Activated CD8-positive, alpha-beta memory T cell treated with anti-CD3 and anti-CD28 coated beads, Interleukin-2, amount 10 ng/mL, durations not matched to agents 7 days and 5 days (primary cell): ENCODE measurements around the gene TPRN. TPM values are rescaled to one million over a fixed set of nuclear protein-coding genes. Genes with fewer than 3 reads are reported as not detected.

Experiments used
- ATAC-seq: fragments of 150-1000 bp; cut with Tn5 transposase; one replicate; pipeline ENCODE4 v1.10.0; 2021; ENCODE audit warnings: moderate library complexity
- CTCF ChIA-PET: fragments of 350-600 bp; sonication (Branson Sonifier 250); formaldehyde crosslinking; loops from one replicate; lab custom pipeline; 2021; ENCODE audit warnings: antibody characterized with exemption; lab: Charles Lee
- DNase-seq: peaks from one replicate; pipeline ENCODE4 v3.0.0-alpha.2; 2020
- H3K27ac Mint-ChIP-seq: one replicate; pipeline ENCODE4 v1.8.0; 2021; ENCODE audit warnings: mild to moderate bottlenecking, mixed read lengths
- H3K27me3 Mint-ChIP-seq: one replicate; pipeline ENCODE4 v1.8.0; 2021; ENCODE audit warnings: mixed read lengths
- H3K36me3 Mint-ChIP-seq: one replicate; pipeline ENCODE4 v1.8.0; 2021; ENCODE audit warnings: mild to moderate bottlenecking, mixed read lengths
- H3K4me1 Mint-ChIP-seq: one replicate; pipeline ENCODE4 v1.8.0; 2021; ENCODE audit warnings: mixed read lengths
- H3K4me3 Mint-ChIP-seq: one replicate; pipeline ENCODE4 v1.8.0; 2021; ENCODE audit warnings: mild to moderate bottlenecking, moderate library complexity, mixed read lengths
- H3K9me3 Mint-ChIP-seq: one replicate; pipeline ENCODE4 v1.8.0; 2022; ENCODE audit warnings: low read depth, mixed read lengths
- microRNA-seq: library from miRNA; unstranded; fragments of <30 nt; microRNA quantifications from one replicate; pipeline ENCODE4 v1.2.0, GENCODE V29; 2022
- total RNA-seq, 2 experiments: library from RNA; stranded (reverse); gene quantifications; one replicate each; pipeline ENCODE4 v1.2.3, GENCODE V29; 2021

Gene TPRN
- total RNA-seq, 2 experiments from 2014 or later, result 11.1 to 13.3 TPM

DNA sequence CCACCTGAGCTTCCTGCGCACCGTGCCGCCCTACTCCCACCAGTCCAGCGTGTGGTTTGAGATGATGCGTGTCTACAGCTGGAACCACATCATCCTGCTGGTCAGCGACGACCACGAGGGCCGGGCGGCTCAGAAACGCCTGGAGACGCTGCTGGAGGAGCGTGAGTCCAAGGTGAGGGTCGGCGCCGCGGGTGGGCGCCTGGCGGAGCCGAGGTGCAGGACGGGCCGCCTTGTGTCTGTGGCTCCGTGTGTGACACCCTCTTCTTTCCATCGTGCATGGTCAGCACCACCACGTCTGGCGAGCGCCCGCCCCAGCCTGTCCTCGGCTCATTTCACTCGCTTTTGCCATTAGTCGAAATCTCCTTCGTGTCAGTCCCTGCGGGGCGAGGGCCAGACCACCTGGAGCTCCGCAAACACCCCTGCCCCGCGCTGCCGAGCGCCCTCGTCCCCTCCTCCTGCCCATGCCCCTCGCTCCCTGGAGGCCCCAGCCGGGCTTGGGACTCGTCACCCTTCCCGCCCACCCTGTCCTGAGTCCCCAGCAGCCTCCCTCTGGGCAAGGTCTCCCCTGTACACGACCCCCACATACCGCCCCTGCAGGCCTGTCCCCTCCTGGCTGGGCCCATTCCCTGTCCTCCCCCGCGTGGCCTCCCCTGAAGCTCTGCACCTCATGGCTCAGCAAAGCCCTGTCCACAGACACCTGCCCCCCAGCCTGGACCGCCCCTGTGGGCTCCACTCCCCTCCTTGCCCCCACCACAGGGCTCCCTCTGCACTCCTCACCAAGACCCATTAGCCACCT lies 54.6 kb downstream of the TPRN start:
- Mint-ChIP-seq H3K4me3 (no peak overlapping the region), H3K27me3 (peaks cover 13% of the 10 kb centered on the region), H3K27ac (no peak overlapping the region), H3K9me3 (no peaks in the 10 kb centered on the region), H3K36me3 (no peaks in the 10 kb centered on the region), H3K4me1 (no peaks in the 10 kb centered on the region)
- ATAC-seq (no peak), DNase-seq (no peak)
- CTCF ChIA-PET, result interaction anchor here (1.0 kb wide), 1 partner anchor 12 kb away, joined by 3 read pairs; no protein-coding TSS in a partner anchor

DNA sequence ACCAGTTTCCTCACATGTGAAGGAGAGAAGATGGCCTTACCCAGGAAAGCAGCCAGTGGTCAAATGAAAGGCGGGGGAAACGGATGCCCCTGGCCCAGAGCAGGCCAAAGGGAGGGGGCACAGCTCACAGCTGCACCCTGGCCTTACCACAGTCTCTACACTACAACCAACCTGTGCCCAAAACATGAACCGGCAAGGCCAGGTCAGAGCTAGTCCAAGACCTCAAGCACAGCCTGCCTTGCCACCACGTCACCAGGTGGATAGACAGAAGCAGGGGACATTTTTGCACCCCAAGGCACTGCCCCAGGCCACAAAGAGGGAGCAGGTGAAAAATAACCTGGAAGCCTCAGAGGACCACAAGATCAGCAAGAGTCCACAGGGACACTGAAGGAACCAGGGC lies 57.1 kb downstream of the TPRN start:
- CTCF ChIA-PET, result no interaction called here

DNA sequence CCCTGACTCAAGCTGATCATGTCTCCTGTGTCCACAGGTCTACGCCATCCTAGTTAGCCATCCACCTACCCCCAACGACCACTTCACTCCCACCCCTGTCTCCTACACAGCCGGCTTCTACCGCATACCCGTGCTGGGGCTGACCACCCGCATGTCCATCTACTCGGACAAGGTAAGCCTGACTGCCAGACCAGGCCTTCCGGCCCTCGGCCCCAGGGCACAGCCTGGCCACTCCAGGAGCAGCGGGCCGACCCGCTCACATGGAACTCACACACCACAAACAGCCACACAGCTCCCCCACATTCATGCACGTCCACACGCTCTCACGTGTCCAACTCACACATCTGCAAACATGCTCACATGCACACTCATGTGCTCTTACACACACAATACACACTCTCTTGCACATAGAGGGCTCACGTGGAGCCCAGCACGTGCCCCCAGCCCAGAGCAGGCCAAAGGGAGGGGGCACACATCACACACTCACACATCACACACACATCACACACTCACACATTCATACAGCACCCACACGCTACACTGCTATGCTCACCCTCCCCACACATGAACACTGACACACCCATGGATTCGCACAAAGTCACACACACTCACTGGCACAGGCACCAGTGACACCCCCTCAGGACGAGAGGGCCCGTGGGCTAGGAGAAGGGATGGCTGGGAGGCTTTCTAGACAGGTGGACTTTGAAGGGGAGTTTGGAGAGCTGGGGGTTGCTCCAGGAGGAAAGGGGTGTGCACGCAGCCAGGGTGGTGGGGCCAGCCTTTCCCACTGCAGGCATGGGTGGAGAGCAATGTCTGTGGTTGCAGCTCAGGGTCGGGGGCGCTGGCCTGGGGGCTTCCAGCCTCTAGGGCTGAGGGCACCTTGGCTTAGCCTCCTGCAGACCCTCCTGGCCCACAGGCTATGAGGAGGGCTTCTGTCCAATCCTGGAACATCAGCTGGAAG lies 58.3 kb downstream of the TPRN start:
- no peak for ATAC-seq
- DNase-seq, result no peak
- Mint-ChIP-seq H3K27ac (no peak overlapping the region), H3K36me3 (no peaks in the 10 kb centered on the region), H3K4me1 (peaks cover 4% of the 10 kb centered on the region), H3K27me3 (peaks cover 43% of the 10 kb centered on the region), H3K4me3 (no peak overlapping the region), H3K9me3 (no peaks in the 10 kb centered on the region)
- CTCF ChIA-PET, result no interaction called here

More for the DNA sequence above, 57.1 kb downstream of the TPRN start:
- Mint-ChIP-seq H3K36me3 (no peaks in the 10 kb centered on the region), H3K9me3 (no peaks in the 10 kb centered on the region), H3K27ac (no peak overlapping the region), H3K27me3 (peaks cover 32% of the 10 kb centered on the region), H3K4me1 (peaks cover 2% of the 10 kb centered on the region), H3K4me3 (no peak overlapping the region)
- no peak for DNase-seq
- ATAC-seq, result no peak

Small RNA genes lying within 50 kb of the gene (microRNA-seq; reads per million reads assigned to microRNA genes)
- gene MIR3621, result not detected

Other genes with a start within 250 kb of the TPRN start
- 1 to 10 TPM in 1 of 2 experiments, under 1 TPM in 1; 0.68 to 1.2 TPM for gene LCN12, start 248.5 kb downstream of the TPRN start, total RNA-seq
- 1 to 10 TPM; 1.2 to 3.2 TPM for gene PTGDS, start 223.2 kb downstream of the TPRN start, total RNA-seq
- under 1 TPM in 1 of 2 experiments, not detected in 1; 0.09 TPM for gene LCNL1, start 217.7 kb downstream of the TPRN start, total RNA-seq
- gene PAXX, start 208.3 kb downstream of the TPRN start, total RNA-seq, result 10 to 100 TPM; 68.6 to 94.8 TPM
- gene CLIC3, start 204.2 kb downstream of the TPRN start, total RNA-seq, result 1 to 10 TPM; 3.8 to 7.8 TPM
- 10 to 100 TPM; 30.0 to 73.6 TPM for gene ABCA2, start 172.5 kb downstream of the TPRN start, total RNA-seq
- 1 to 10 TPM in 1 of 2 experiments, under 1 TPM in 1; 0.68 to 2.8 TPM for gene FUT7, start 168.7 kb downstream of the TPRN start, total RNA-seq
- 10 to 100 TPM; 30.4 to 55.6 TPM for gene NPDC1, start 154.6 kb downstream of the TPRN start, total RNA-seq
- gene ENTPD2, start 146.7 kb downstream of the TPRN start, total RNA-seq, result not detected
- 10 to 100 TPM; 31.9 to 40.1 TPM for gene SAPCD2, start 130.2 kb downstream of the TPRN start, total RNA-seq
- gene UAP1L1, start 123.2 kb downstream of the TPRN start, total RNA-seq, result 10 to 100 TPM; 32.6 to 35.3 TPM
- 10 to 100 TPM; 43.8 to 60.6 TPM for gene MAN1B1, start 113.8 kb downstream of the TPRN start, total RNA-seq
- 100 to 1,000 TPM; 271 to 321 TPM for gene DPP7, start 86.0 kb downstream of the TPRN start, total RNA-seq
- gene GRIN1, start 61.6 kb downstream of the TPRN start, total RNA-seq, result not detected
- gene LRRC26, start 30.7 kb downstream of the TPRN start, total RNA-seq, result under 1 TPM in 1 of 2 experiments, not detected in 1; 0.30 TPM
- gene TMEM210, start 28.7 kb downstream of the TPRN start, total RNA-seq, result not detected
- gene ANAPC2, start 12.2 kb downstream of the TPRN start, total RNA-seq, result 10 to 100 TPM; 59.8 to 69.7 TPM
- 10 to 100 TPM; 80.2 to 91.3 TPM for gene SSNA1, start 12.1 kb downstream of the TPRN start, total RNA-seq
- gene TMEM203, start 4.9 kb upstream of the TPRN start, total RNA-seq, result 10 to 100 TPM; 32.2 to 36.9 TPM
- 10 to 100 TPM; 50.1 to 50.6 TPM for gene NDOR1, start 5.0 kb upstream of the TPRN start, total RNA-seq
- gene RNF208, start 21.5 kb upstream of the TPRN start, total RNA-seq, result 1 to 10 TPM; 2.9 to 3.0 TPM
- gene CYSRT1, start 24.4 kb upstream of the TPRN start, total RNA-seq, result under 1 TPM; 0.53 to 0.89 TPM
- not detected for gene RNF224, start 26.8 kb upstream of the TPRN start, total RNA-seq
- not detected for gene SLC34A3, start 30.2 kb upstream of the TPRN start, total RNA-seq
- gene TUBB4B, start 40.5 kb upstream of the TPRN start, total RNA-seq, result 100 to 1,000 TPM; 353 to 375 TPM
- gene STPG3, start 50.5 kb upstream of the TPRN start, total RNA-seq, result not detected
- gene NELFB, start 54.6 kb upstream of the TPRN start, total RNA-seq, result 10 to 100 TPM; 70.8 to 75.3 TPM
- 10 to 100 TPM; 10.9 to 13.3 TPM for gene TOR4A, start 77.0 kb upstream of the TPRN start, total RNA-seq
- gene NRARP, start 101.5 kb upstream of the TPRN start, total RNA-seq, result 1 to 10 TPM; 1.6 to 4.5 TPM
- 10 to 100 TPM in 1 of 2 experiments, 1 to 10 TPM in 1; 9.2 to 19.8 TPM for gene EXD3, start 222.4 kb upstream of the TPRN start, total RNA-seq
- gene NOXA1, start 222.7 kb upstream of the TPRN start, total RNA-seq, result under 1 TPM; 0.30 to 0.53 TPM
- gene ENTPD8, start 240.6 kb upstream of the TPRN start, total RNA-seq, result not detected